Kidney (tissue), 14 donors: Measurements from ENCODE around the gene TM4SF20. TPM values are rescaled to one million over a fixed set of nuclear protein-coding genes. Genes with fewer than 3 reads are reported as not detected.
A peak's percentile ranks its signal among the peaks of the same experiment; 100 is the strongest.

Experiments used
- DNase-seq, 5 donors: peaks; one replicate each; pipeline ENCODE4 v3.0.0-alpha.2; 2013 to 2020
- FAIRE-seq: peaks from 2 replicates; lab custom pipeline; 2012; peaks lifted over from hg19 to GRCh38; lab: Jason Lieb, UNC
- H3K27ac ChIP-seq, 2 donors: one replicate each; pipeline ENCODE4 v1.7.0; 2013; ENCODE audit warnings: low read depth in 2 of 2, low read length in 2 of 2, inconsistent platforms in 1 of 2
- H3K27me3 ChIP-seq: one replicate; pipeline ENCODE4 v1.7.1; 2013; ENCODE audit warnings: low read length, inconsistent platforms; ENCODE audit not compliant: control insufficient read depth, insufficient read depth
- H3K36me3 ChIP-seq, 3 donors: one replicate each; pipeline versions ENCODE4 v1.7.0 to v1.7.1; 2013; ENCODE audit warnings: low read length in 3 of 3, control low read depth in 1 of 3, inconsistent platforms in 1 of 3; ENCODE audit not compliant: insufficient read depth in 3 of 3, control insufficient read depth in 2 of 3
- H3K4me1 ChIP-seq, 3 donors: one replicate each; pipeline versions ENCODE4 v1.7.0 to v1.7.1; 2013; ENCODE audit warnings: low read length in 3 of 3, inconsistent platforms in 1 of 3, low read depth in 1 of 3; ENCODE audit not compliant: control insufficient read depth in 2 of 3, insufficient read depth in 2 of 3
- H3K4me3 ChIP-seq, 3 donors: one replicate each; pipeline versions ENCODE4 v1.7.0 to v1.8.1; 2013; ENCODE audit warnings: low read length in 3 of 3, control low read depth in 1 of 3, inconsistent platforms in 1 of 3
- H3K9ac ChIP-seq, 3 donors: one replicate each; pipeline versions ENCODE4 v1.7.0 to v1.7.1; 2013; ENCODE audit warnings: low read length in 3 of 3, control low read depth in 1 of 3, inconsistent platforms in 1 of 3
- H3K9me3 ChIP-seq, 3 donors: one replicate each; pipeline versions ENCODE4 v1.7.0 to v1.7.1; 2013; ENCODE audit warnings: low read length in 3 of 3, control low read depth in 1 of 3, inconsistent platforms in 1 of 3; ENCODE audit not compliant: control insufficient read depth in 2 of 3, insufficient read depth in 1 of 3
- CTCF ChIP-seq: IDR thresholded peaks from 3 replicates; pipeline ENCODE4 v1.5.1; 2012; ENCODE audit warnings: mild to moderate bottlenecking, moderate library complexity, borderline replicate concordance; ENCODE audit not compliant: insufficient read depth; ENCODE audit errors: extremely low read depth
- intact Hi-C: fragments of 100-400 bp; cut with DNase I; formaldehyde crosslinking; loops from one replicate; pipeline ENCODE4 v1.11.1; 2022
- polyA plus RNA-seq: library from polyadenylated mRNA; stranded (reverse); fragments of 350-450 nt; fragmentation: Illumina TruSeq; extraction: RNeasy Lipid Tissue Mini Kit (QIAGEN cat#74804); gene quantifications from one replicate; pipeline ENCODE4 v1.2.3, GENCODE V29; 2014; ENCODE audit warnings: low read depth, low replicate concordance; ENCODE audit not compliant: insufficient read depth
- total RNA-seq: library from RNA; stranded (reverse); fragmentation: NEBNext Ultra II Directional; extraction: Animal tissue kit (Norgen Biotek cat#: 25700); gene quantifications from one replicate; pipeline ENCODE4 v1.2.1, GENCODE V29; 2021
- donor health status: control.
- donor health status: control.
- donor health status: control.
- donor health status: control.
- donor health status: control.
- donor health status: DM: yes; HTN: yes; CAD: no.
- donor health status: Normal renal cell carcinoma (clear cell type).

TM4SF20 gene
- total and polyA plus RNA-seq, 2 donors from 2014 or later: not detected

- H3K9ac ChIP-seq: no peak overlapping the region
- intact Hi-C loops: no loop called here
- peak overlapping the region; percentile 0 to 32 for H3K27ac ChIP-seq
- H3K27me3 ChIP-seq: no peaks in the 10 kb centered on the region
- H3K36me3 ChIP-seq: peaks cover 0 to 23% (median 10%) of the 10 kb centered on the region in 3 donors
- FAIRE-seq (peak; percentile 41), DNase-seq (peak in 3 of 5 donors; percentile 15 to 63 (median 40))
- peak overlapping the region in 1 of 3 donors; percentile 13 for H3K4me3 ChIP-seq
- peaks cover 0 to 7% (median 6%) of the 10 kb centered on the region in 3 donors for H3K4me1 ChIP-seq
- no peaks in the 10 kb centered on the region for H3K9me3 ChIP-seq
- TF ChIP-seq CTCF: no peak
These were observed 40.0 kb downstream of the TM4SF20 start for GRCh38 chr2:227339098-227339599.

- DNase-seq: no peak
- peaks cover 5 to 28% (median 17%) of the 10 kb centered on the region in 3 donors for H3K36me3 ChIP-seq
These were observed 41.7 kb downstream of the TM4SF20 start for GRCh38 chr2:227337442-227337841.

GRCh38 chr2:227335713-227336112, 43.4 kb downstream of the TM4SF20 start:
- peaks cover 5 to 37% (median 20%) of the 10 kb centered on the region in 3 donors for H3K36me3 ChIP-seq

More at GRCh38 chr2:227337442-227337841, 41.7 kb downstream of the TM4SF20 start:
- Histone ChIP-seq H3K27ac (no peak overlapping the region), H3K9ac (no peak overlapping the region), H3K27me3 (no peaks in the 10 kb centered on the region), H3K4me1 (peaks cover 0 to 7% (median 6%) of the 10 kb centered on the region in 3 donors), H3K4me3 (no peak overlapping the region), H3K9me3 (no peaks in the 10 kb centered on the region)
- intact Hi-C loops: no loop called here
- TF ChIP-seq CTCF: no peak
- FAIRE-seq: no peak

More at GRCh38 chr2:227335713-227336112, 43.4 kb downstream of the TM4SF20 start:
- TF ChIP-seq CTCF: no peak
- H3K9me3 ChIP-seq: no peaks in the 10 kb centered on the region
- no peak overlapping the region for H3K9ac ChIP-seq
- H3K4me1 ChIP-seq: peaks cover 0 to 7% (median 6%) of the 10 kb centered on the region in 3 donors
- FAIRE-seq: no peak
- H3K27ac ChIP-seq: no peak overlapping the region
- no peak for DNase-seq
- no peak overlapping the region for H3K4me3 ChIP-seq
- H3K27me3 ChIP-seq: no peaks in the 10 kb centered on the region
- intact Hi-C loops: no loop called here
